C4-2B (cell line): ENCODE data around the gene RABL2A.
"Not testable (repeated sequence)": the region's sequence is repeated elsewhere in the genome, so short reads cannot be mapped to it uniquely, and the experiment has no call there.

Source experiments
- H3K27ac ChIP-seq: fragments of 450-650 bp; 2 replicates; pipeline ENCODE4 v1.5.1; 2017
- CTCF ChIP-seq: fragments of 450-650 bp; conservative IDR thresholded peaks from 2 replicates; pipeline ENCODE4 v1.5.1; 2017; ENCODE audit warnings: mild to moderate bottlenecking
- ZFX ChIP-seq: fragments of 450-650 bp; IDR thresholded peaks from 2 replicates; pipeline ENCODE4 v1.6.1; 2017

RABL2A gene

GRCh38 chr2:113602040-113602769 lies 24.9 kb upstream of the RABL2A start:
- H3K27ac ChIP-seq: not testable (repeated sequence)

GRCh38 chr2:113602869-113603466 lies 24.1 kb upstream of the RABL2A start:
- no peak for TF ChIP-seq CTCF
- TF ChIP-seq ZFX: no peak
- H3K27ac ChIP-seq: peak overlapping the region; percentile 71

More at GRCh38 chr2:113602040-113602769, 24.9 kb upstream of the RABL2A start:
- peak; percentile 63 for TF ChIP-seq CTCF

GRCh38 chr2:113603467-113604084 lies 23.5 kb upstream of the RABL2A start:
- H3K27ac ChIP-seq: peak overlapping the region; percentile 71

GRCh38 chr2:113604085-113604477 lies 23.0 kb upstream of the RABL2A start:
- H3K27ac ChIP-seq: peak overlapping the region; percentile 71
- peak; percentile 95 for TF ChIP-seq CTCF

- not testable (repeated sequence) for H3K27ac ChIP-seq
Observed at GRCh38 chr2:113604661-113605060, 22.4 kb upstream of the RABL2A start.

GRCh38 chr2:113606036-113606435 lies 21.0 kb upstream of the RABL2A start:
- H3K27ac ChIP-seq: not testable (repeated sequence)

GRCh38 chr2:113609822-113610221 lies 17.2 kb upstream of the RABL2A start:
- not testable (repeated sequence) for H3K27ac ChIP-seq

GRCh38 chr2:113621002-113621401 lies 6.1 kb upstream of the RABL2A start:
- not testable (repeated sequence) for H3K27ac ChIP-seq

GRCh38 chr2:113625906-113626305 lies 1.2 kb upstream of the RABL2A start:
- not testable (repeated sequence) for H3K27ac ChIP-seq

- H3K27ac ChIP-seq: not testable (repeated sequence)
Observed at GRCh38 chr2:113632849-113633345, 5.8 kb downstream of the RABL2A start.

GRCh38 chr2:113635358-113635757 lies 8.3 kb downstream of the RABL2A start:
- not testable (repeated sequence) for H3K27ac ChIP-seq

GRCh38 chr2:113636226-113636625 lies 9.2 kb downstream of the RABL2A start:
- H3K27ac ChIP-seq: not testable (repeated sequence)

GRCh38 chr2:113638084-113638483 lies 11.0 kb downstream of the RABL2A start:
- not testable (repeated sequence) for H3K27ac ChIP-seq

- H3K27ac ChIP-seq: not testable (repeated sequence)
Observed at GRCh38 chr2:113646217-113646616, 19.2 kb downstream of the RABL2A start.

GRCh38 chr2:113650834-113651815 lies 24.1 kb downstream of the RABL2A start:
- not testable (repeated sequence) for H3K27ac ChIP-seq

- H3K27ac ChIP-seq: not testable (repeated sequence)
Observed at GRCh38 chr2:113652599-113652998, 25.5 kb downstream of the RABL2A start.
